GM21825 (cell line): ENCODE measurements around the gene AKAP13.
"Not testable (repeated sequence)": the region's sequence is repeated elsewhere in the genome, so short reads cannot be mapped to it uniquely, and the experiment has no call there.

Experiments used
- ATAC-seq: cut with Tn5 transposase; IDR thresholded peaks from one replicate; pipeline ENCODE4 v1.9.1; 2021; ENCODE audit warnings: mild to moderate bottlenecking, moderate library complexity; ENCODE audit not compliant: unreplicated experiment

Gene AKAP13

GRCh38 chr15:85347264-85348047, 32.9 kb upstream of the AKAP13 start:
- ATAC-seq, result not testable (repeated sequence)

- not testable (repeated sequence) for ATAC-seq
Observed at GRCh38 chr15:85348048-85348766, 32.2 kb upstream of the AKAP13 start.

GRCh38 chr15:85349062-85349461, 31.3 kb upstream of the AKAP13 start:
- ATAC-seq, result not testable (repeated sequence)

- no peak for ATAC-seq
Observed at GRCh38 chr15:85350395-85350794, 30.0 kb upstream of the AKAP13 start.

GRCh38 chr15:85351501-85351900, 28.9 kb upstream of the AKAP13 start:
- not testable (repeated sequence) for ATAC-seq

- ATAC-seq, result no peak
Observed at GRCh38 chr15:85351965-85352364, 28.4 kb upstream of the AKAP13 start.

- no peak for ATAC-seq
Observed at GRCh38 chr15:85353516-85353915, 26.9 kb upstream of the AKAP13 start.

GRCh38 chr15:85354461-85354860, 25.9 kb upstream of the AKAP13 start:
- no peak for ATAC-seq

- ATAC-seq, result no peak
Observed at GRCh38 chr15:85354948-85355347, 25.5 kb upstream of the AKAP13 start.

GRCh38 chr15:85356276-85356675, 24.1 kb upstream of the AKAP13 start:
- ATAC-seq, result no peak

GRCh38 chr15:85361323-85361722, 19.1 kb upstream of the AKAP13 start:
- ATAC-seq, result peak; percentile 70

GRCh38 chr15:85362436-85363081, 17.8 kb upstream of the AKAP13 start:
- ATAC-seq, result no peak

GRCh38 chr15:85365980-85366379, 14.4 kb upstream of the AKAP13 start:
- ATAC-seq, result no peak

- no peak for ATAC-seq
Observed at GRCh38 chr15:85367741-85368140, 12.7 kb upstream of the AKAP13 start.

GRCh38 chr15:85374831-85375230, 5.6 kb upstream of the AKAP13 start:
- ATAC-seq, result no peak

- no peak for ATAC-seq
Observed at GRCh38 chr15:85377269-85377668, 3.1 kb upstream of the AKAP13 start.

- no peak for ATAC-seq
Observed at GRCh38 chr15:85377986-85378385, 2.4 kb upstream of the AKAP13 start.

- no peak for ATAC-seq
Observed at GRCh38 chr15:85379403-85380131, 836 bp upstream of the AKAP13 start.

GRCh38 chr15:85380812-85381642, 624 bp downstream of the AKAP13 start:
- peak; percentile 35 for ATAC-seq
